ENCODE results near the gene BMPR1B.

The BMPR1B gene

GRCh38 chr4:94912606-94913005 lies 154.9 kb downstream of the BMPR1B start:
- DNase-seq (ENCODE audit: low spot score), result no peak

GRCh38 chr4:94913316-94913715 lies 155.6 kb downstream of the BMPR1B start:
- DNase-seq (ENCODE audit: low spot score), result no peak

- no peak for DNase-seq (ENCODE audit: low spot score)
Measured at GRCh38 chr4:94917146-94917545, 159.4 kb downstream of the BMPR1B start.

GRCh38 chr4:94918543-94918942 lies 160.8 kb downstream of the BMPR1B start:
- no peak for DNase-seq (ENCODE audit: low spot score)

GRCh38 chr4:94920369-94920768 lies 162.6 kb downstream of the BMPR1B start:
- no peak for DNase-seq (ENCODE audit: low spot score)

GRCh38 chr4:94924566-94924965 lies 166.8 kb downstream of the BMPR1B start:
- no peak for DNase-seq (ENCODE audit: low spot score)

GRCh38 chr4:94925764-94926347 lies 168.1 kb downstream of the BMPR1B start:
- DNase-seq (ENCODE audit: low spot score), result no peak

GRCh38 chr4:94926936-94927335 lies 169.2 kb downstream of the BMPR1B start:
- no peak for DNase-seq (ENCODE audit: low spot score)

- DNase-seq (ENCODE audit: low spot score), result no peak
Measured at GRCh38 chr4:94927696-94928095, 169.9 kb downstream of the BMPR1B start.

GRCh38 chr4:94929696-94930095 lies 171.9 kb downstream of the BMPR1B start:
- DNase-seq (ENCODE audit: low spot score), result no peak

- no peak for DNase-seq (ENCODE audit: low spot score)
Measured at GRCh38 chr4:94931626-94932025, 173.9 kb downstream of the BMPR1B start.

- DNase-seq (ENCODE audit: low spot score), result no peak
Measured at GRCh38 chr4:94932366-94932765, 174.6 kb downstream of the BMPR1B start.

GRCh38 chr4:94933799-94934198 lies 176.0 kb downstream of the BMPR1B start:
- DNase-seq (ENCODE audit: low spot score), result no peak

- DNase-seq (ENCODE audit: low spot score), result no peak
Measured at GRCh38 chr4:94934201-94934600, 176.4 kb downstream of the BMPR1B start.

- DNase-seq (ENCODE audit: low spot score), result no peak
Measured at GRCh38 chr4:94934864-94935263, 177.1 kb downstream of the BMPR1B start.

GRCh38 chr4:94936854-94937253 lies 179.1 kb downstream of the BMPR1B start:
- DNase-seq (ENCODE audit: low spot score), result no peak

GRCh38 chr4:94939791-94940519 lies 182.2 kb downstream of the BMPR1B start:
- DNase-seq (ENCODE audit: low spot score), result no peak

GRCh38 chr4:94940520-94940908 lies 182.8 kb downstream of the BMPR1B start:
- no peak for DNase-seq (ENCODE audit: low spot score)

- no peak for DNase-seq (ENCODE audit: low spot score)
Measured at GRCh38 chr4:94941706-94942105, 184.0 kb downstream of the BMPR1B start.

GRCh38 chr4:94944726-94945125 lies 187.0 kb downstream of the BMPR1B start:
- DNase-seq (ENCODE audit: low spot score), result no peak

GRCh38 chr4:94947681-94948108 lies 189.9 kb downstream of the BMPR1B start:
- DNase-seq (ENCODE audit: low spot score), result no peak

- no peak for DNase-seq (ENCODE audit: low spot score)
Measured at GRCh38 chr4:94954251-94954650, 196.5 kb downstream of the BMPR1B start.

GRCh38 chr4:94957030-94957429 lies 199.3 kb downstream of the BMPR1B start:
- no peak for DNase-seq (ENCODE audit: low spot score)

- no peak for DNase-seq (ENCODE audit: low spot score)
Measured at GRCh38 chr4:94959307-94959706, 201.6 kb downstream of the BMPR1B start.
